ENCODE results near the gene CTIF. TPM values are rescaled to one million over a fixed set of nuclear protein-coding genes. Genes with fewer than 3 reads are reported as not detected.

Gene CTIF
- total and polyA plus RNA-seq, 5 donors = 41.0 to 78.2 (median 48.5) TPM

GRCh38 chr18:48575658-48576456, 37.0 kb downstream of the CTIF start:
- intact Hi-C loops (cut with DNase I) = no loop called here
- no peak for DNase-seq
- no peaks in the 10 kb centered on the region for H3K9me3 ChIP-seq (ENCODE audit: control insufficient read depth, low read length)
- H3K27me3 ChIP-seq (ENCODE audit: control insufficient read depth, insufficient read depth) = no peaks in the 10 kb centered on the region
- peaks cover 5% of the 10 kb centered on the region for H3K4me1 ChIP-seq (ENCODE audit: control insufficient read depth, insufficient read depth, low read length)
- no peak overlapping the region for H3K27ac ChIP-seq (ENCODE audit: low read length)
- no peak overlapping the region for H3K4me3 ChIP-seq (ENCODE audit: low read length)
- 81% methylated on average over 24 of the region's 24 CpGs for WGBS
- ATAC-seq = no peak

- Histone ChIP-seq H3K27me3 (ENCODE audit: control insufficient read depth, insufficient read depth) (no peaks in the 10 kb centered on the region), H3K4me1 (ENCODE audit: control insufficient read depth, insufficient read depth, low read length) (peaks cover 7% of the 10 kb centered on the region), H3K27ac (ENCODE audit: low read length) (no peak overlapping the region), H3K4me3 (ENCODE audit: low read length) (no peak overlapping the region), H3K9me3 (ENCODE audit: control insufficient read depth, low read length) (no peaks in the 10 kb centered on the region)
- ATAC-seq = no peak
- intact Hi-C loops (cut with DNase I) = no loop called here
- DNase-seq = no peak
- 88% methylated on average over 11 of the region's 11 CpGs for WGBS
Observed at GRCh38 chr18:48576457-48576771, 37.6 kb downstream of the CTIF start.

DNA sequence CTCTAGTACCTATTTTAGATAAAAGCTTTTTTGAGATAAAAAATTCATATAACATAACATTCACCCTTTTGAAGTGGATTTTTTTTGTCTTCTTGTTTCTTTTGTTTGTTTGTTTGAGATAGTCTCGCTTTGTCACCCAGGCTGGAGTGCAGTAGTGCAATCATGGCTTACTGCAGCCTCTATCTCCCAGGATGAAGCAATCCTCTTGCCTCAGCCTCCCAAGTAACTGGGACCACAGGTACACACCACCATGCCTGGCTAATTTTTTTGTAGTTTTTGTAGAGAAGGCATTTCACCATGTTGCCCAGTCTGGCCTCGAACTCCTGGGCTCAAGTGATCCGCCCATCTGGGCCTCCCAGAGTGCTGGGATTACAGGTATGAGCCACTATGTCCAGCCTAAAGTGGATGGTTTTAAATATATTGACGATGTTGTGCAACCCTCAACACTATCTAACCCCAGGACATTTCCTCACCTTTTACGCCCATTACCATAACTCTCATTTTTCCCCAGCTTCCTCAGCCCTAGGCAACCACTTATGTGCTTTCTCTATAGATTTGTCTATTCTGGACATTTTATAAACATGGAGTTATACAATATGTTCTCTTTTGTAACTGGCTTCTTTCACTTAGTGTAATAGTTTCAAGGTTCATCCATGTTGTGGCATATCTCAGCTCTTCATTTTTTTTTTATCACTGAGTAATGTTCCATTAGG, 38.8 kb downstream of the CTIF start:
- H3K27me3 ChIP-seq (ENCODE audit: control insufficient read depth, insufficient read depth) = no peaks in the 10 kb centered on the region
- WGBS = 98% methylated on average over 5 of the region's 5 CpGs

DNA sequence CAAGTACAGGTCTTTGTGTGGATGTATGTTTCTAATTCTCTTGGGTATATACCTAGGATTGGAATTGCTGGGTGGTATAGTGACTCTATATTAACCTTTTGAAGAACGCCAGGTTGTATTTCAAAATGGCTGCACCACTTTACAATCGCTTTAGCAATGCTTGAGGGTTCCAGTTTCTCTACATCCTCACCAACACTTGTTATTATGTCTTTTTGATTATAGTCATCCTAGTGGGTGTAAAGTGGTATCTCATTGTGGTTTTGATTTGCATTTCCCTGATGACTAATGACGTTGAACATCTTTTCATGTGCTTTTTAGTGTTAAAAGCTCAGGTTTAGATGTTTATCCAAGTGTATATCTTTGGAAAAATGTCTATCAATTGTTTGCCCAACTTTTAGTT, 39.5 kb downstream of the CTIF start:
- no peak overlapping the region for H3K27ac ChIP-seq (ENCODE audit: low read length)
- ATAC-seq (no peak), DNase-seq (no peak)
- peaks cover 14% of the 10 kb centered on the region for H3K4me1 ChIP-seq (ENCODE audit: control insufficient read depth, insufficient read depth, low read length)
- H3K9me3 ChIP-seq (ENCODE audit: control insufficient read depth, low read length) = no peaks in the 10 kb centered on the region
- no peaks in the 10 kb centered on the region for H3K27me3 ChIP-seq (ENCODE audit: control insufficient read depth, insufficient read depth)
- 95% methylated on average over 3 of the region's 3 CpGs for WGBS
- intact Hi-C loops (cut with DNase I) = no loop called here
- no peak overlapping the region for H3K4me3 ChIP-seq (ENCODE audit: low read length)

More for the DNA sequence above, 38.8 kb downstream of the CTIF start:
- H3K27ac ChIP-seq (ENCODE audit: low read length) = no peak overlapping the region
- ATAC-seq = no peak
- intact Hi-C loops (cut with DNase I) = no loop called here
- H3K4me1 ChIP-seq (ENCODE audit: control insufficient read depth, insufficient read depth, low read length) = peaks cover 14% of the 10 kb centered on the region
- no peaks in the 10 kb centered on the region for H3K9me3 ChIP-seq (ENCODE audit: control insufficient read depth, low read length)
- DNase-seq = no peak
- H3K4me3 ChIP-seq (ENCODE audit: low read length) = no peak overlapping the region

- no peak overlapping the region for H3K27ac ChIP-seq (ENCODE audit: low read length)
- ATAC-seq = no peak
- no peak for DNase-seq
- intact Hi-C loops (cut with DNase I) = no loop called here
- no peaks in the 10 kb centered on the region for H3K27me3 ChIP-seq (ENCODE audit: control insufficient read depth, insufficient read depth)
- 95% methylated on average over 7 of the region's 7 CpGs for WGBS
- no peak overlapping the region for H3K4me3 ChIP-seq (ENCODE audit: low read length)
- peaks cover 21% of the 10 kb centered on the region for H3K4me1 ChIP-seq (ENCODE audit: control insufficient read depth, insufficient read depth, low read length)
- no peaks in the 10 kb centered on the region for H3K9me3 ChIP-seq (ENCODE audit: control insufficient read depth, low read length)
Observed at GRCh38 chr18:48580066-48580465, 41.2 kb downstream of the CTIF start.

GRCh38 chr18:48580782-48581181, 42.0 kb downstream of the CTIF start:
- DNase-seq = peak in 1 of 3 donors; percentile 53
- Histone ChIP-seq H3K9me3 (ENCODE audit: control insufficient read depth, low read length) (no peaks in the 10 kb centered on the region), H3K27me3 (ENCODE audit: control insufficient read depth, insufficient read depth) (no peaks in the 10 kb centered on the region), H3K4me1 (ENCODE audit: control insufficient read depth, insufficient read depth, low read length) (peaks cover 17% of the 10 kb centered on the region), H3K27ac (ENCODE audit: low read length) (peak overlapping the region; percentile 9), H3K4me3 (ENCODE audit: low read length) (no peak overlapping the region)
- intact Hi-C loops (cut with DNase I) = no loop called here
- WGBS = 75% methylated on average over 10 of the region's 10 CpGs
- ATAC-seq = peak; percentile 36 to 56

DNA sequence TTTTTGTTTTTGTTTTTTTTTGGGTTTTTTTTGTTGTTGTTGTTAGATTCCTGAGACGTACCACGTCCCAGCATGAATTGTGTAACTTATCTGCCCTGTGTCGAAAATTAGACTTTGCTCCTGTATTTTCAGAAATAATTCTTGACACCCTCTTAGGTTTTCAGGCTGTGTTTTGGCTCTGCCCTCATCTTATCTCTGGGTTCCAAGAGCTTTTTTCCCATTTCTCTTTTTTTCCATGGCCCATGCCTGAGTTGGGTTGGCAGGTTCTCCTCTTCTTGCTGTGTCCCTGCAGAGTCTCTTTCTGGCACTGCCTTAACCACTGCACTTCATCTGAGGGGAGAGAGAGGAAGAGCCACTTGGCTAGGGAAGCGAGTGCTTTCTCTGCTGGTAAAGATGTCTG, 42.4 kb downstream of the CTIF start:
- intact Hi-C loops (cut with DNase I) = no loop called here
- ATAC-seq (peak; percentile 66 to 73), DNase-seq (no peak)
- WGBS = 53% methylated on average over 4 of the region's 4 CpGs
- Histone ChIP-seq H3K9me3 (ENCODE audit: control insufficient read depth, low read length) (no peaks in the 10 kb centered on the region), H3K4me1 (ENCODE audit: control insufficient read depth, insufficient read depth, low read length) (peaks cover 17% of the 10 kb centered on the region), H3K27ac (ENCODE audit: low read length) (no peak overlapping the region), H3K27me3 (ENCODE audit: control insufficient read depth, insufficient read depth) (no peaks in the 10 kb centered on the region), H3K4me3 (ENCODE audit: low read length) (no peak overlapping the region)

DNA sequence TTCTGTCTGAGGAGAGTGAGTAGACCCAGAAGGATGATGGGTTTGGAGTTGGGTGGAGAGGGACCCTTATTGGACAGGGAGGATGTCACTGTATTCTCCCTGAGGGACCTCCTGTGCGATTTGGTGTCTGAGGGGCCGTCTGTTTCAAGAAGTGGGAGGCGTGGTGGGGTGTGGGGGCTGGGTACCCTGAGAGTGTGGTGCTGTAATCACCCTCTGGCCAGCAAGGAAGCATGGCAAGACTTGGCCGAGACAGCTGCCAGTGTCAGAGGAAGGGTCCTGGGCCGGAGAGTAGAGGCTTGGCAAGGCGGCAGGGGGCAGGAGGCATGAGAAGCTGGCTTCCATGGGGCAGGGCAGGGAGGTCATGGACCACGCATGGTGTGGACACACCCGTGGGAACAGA, 43.1 kb downstream of the CTIF start:
- H3K27me3 ChIP-seq (ENCODE audit: control insufficient read depth, insufficient read depth) = no peaks in the 10 kb centered on the region
- no peak overlapping the region for H3K4me3 ChIP-seq (ENCODE audit: low read length)
- no peaks in the 10 kb centered on the region for H3K9me3 ChIP-seq (ENCODE audit: control insufficient read depth, low read length)
- no peak for ATAC-seq
- peaks cover 17% of the 10 kb centered on the region for H3K4me1 ChIP-seq (ENCODE audit: control insufficient read depth, insufficient read depth, low read length)
- 84% methylated on average over 8 of the region's 8 CpGs for WGBS
- no peak for DNase-seq
- intact Hi-C loops (cut with DNase I) = no loop called here
- no peak overlapping the region for H3K27ac ChIP-seq (ENCODE audit: low read length)

DNA sequence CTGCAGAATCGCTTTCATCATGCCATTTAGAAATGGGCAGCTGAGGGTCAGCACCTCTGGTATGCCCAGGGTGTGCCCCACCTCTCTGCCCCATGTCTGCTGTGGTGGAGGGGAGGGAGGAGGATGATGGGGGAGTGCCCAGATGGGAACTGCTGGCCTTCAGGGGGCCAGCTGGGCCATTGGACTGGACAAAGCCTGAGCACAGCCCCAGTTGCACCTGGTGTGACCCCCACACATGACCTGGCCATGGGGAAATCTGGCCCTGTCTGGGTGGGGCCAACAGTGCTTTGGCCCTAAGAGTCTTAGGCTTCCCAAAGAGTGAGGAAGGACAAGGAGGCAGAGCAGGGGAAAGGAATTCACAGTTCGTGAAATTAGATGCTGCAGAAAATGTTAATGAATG, 44.1 kb downstream of the CTIF start:
- H3K27ac ChIP-seq (ENCODE audit: low read length) = no peak overlapping the region
- DNase-seq (no peak), ATAC-seq (no peak)
- 84% methylated on average over 2 of the region's 2 CpGs for WGBS
- peaks cover 17% of the 10 kb centered on the region for H3K4me1 ChIP-seq (ENCODE audit: control insufficient read depth, insufficient read depth, low read length)
- no peaks in the 10 kb centered on the region for H3K9me3 ChIP-seq (ENCODE audit: control insufficient read depth, low read length)
- intact Hi-C loops (cut with DNase I) = no loop called here
- no peaks in the 10 kb centered on the region for H3K27me3 ChIP-seq (ENCODE audit: control insufficient read depth, insufficient read depth)
- H3K4me3 ChIP-seq (ENCODE audit: low read length) = no peak overlapping the region

DNA sequence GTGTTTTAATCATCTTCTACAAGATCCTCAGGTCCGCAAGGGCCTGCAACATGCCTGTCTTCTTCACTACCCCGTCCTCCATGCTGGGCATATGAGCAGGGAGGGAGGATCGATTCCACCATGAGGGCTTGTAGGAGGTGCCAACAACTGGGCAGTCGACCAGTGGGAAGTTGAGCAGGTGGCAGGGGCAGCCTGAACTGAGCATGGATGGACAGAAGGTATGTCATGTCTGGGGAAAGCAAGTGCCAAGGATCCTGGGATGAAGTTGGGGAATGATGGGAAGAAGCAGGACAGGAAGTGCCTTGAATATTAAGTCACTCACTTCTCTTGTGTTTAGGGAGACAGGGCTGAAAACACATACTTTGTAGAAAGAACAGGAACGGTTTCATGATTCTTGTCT, 44.7 kb downstream of the CTIF start:
- 69% methylated on average over 5 of the region's 5 CpGs for WGBS
- H3K27ac ChIP-seq (ENCODE audit: low read length) = no peak overlapping the region
- no peaks in the 10 kb centered on the region for H3K9me3 ChIP-seq (ENCODE audit: control insufficient read depth, low read length)
- no peaks in the 10 kb centered on the region for H3K27me3 ChIP-seq (ENCODE audit: control insufficient read depth, insufficient read depth)
- H3K4me3 ChIP-seq (ENCODE audit: low read length) = no peak overlapping the region
- no peak for DNase-seq
- intact Hi-C loops (cut with DNase I) = no loop called here
- no peak for ATAC-seq
- peaks cover 17% of the 10 kb centered on the region for H3K4me1 ChIP-seq (ENCODE audit: control insufficient read depth, insufficient read depth, low read length)

DNA sequence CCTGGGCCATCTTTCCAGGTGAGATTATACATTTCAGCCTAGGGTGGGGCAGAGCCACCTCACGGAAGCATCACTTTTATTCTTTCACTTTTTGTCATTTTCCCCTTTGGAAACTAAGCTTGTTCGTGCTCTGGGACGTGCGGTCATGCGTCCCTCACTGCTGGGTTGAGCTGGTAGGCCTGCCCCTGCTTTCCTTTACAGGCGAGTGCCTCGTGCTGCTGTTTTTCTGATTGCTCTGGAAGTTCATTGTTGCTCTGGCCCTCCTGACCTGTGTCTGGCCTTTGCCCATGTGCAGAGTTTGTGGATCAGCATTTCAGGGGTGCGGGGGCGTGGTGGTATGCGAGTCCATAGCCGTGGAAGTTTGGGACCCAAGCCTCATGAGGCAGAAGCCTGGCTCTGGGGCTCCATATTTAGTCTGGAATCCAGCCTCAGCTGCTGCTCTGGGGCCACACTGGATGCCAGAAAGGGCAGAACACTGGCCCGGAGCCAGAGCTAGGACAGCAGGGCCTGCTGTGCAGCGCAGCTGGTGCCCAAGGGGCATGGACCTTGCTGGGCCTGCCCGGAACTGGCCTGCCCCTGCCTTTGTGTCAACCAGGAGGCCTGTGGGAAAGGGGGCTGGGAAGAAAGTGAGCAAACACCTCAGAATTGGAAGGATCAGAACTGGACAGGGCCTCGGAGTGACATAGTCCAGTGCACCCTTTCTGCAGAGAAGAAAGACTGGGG, 51.1 kb downstream of the CTIF start:
- intact Hi-C loops (cut with DNase I) = no loop called here
- no peak overlapping the region for H3K4me3 ChIP-seq (ENCODE audit: low read length)
- peaks cover 10% of the 10 kb centered on the region for H3K4me1 ChIP-seq (ENCODE audit: control insufficient read depth, insufficient read depth, low read length)
- H3K9me3 ChIP-seq (ENCODE audit: control insufficient read depth, low read length) = no peaks in the 10 kb centered on the region
- ATAC-seq (peak; percentile 62 to 68), DNase-seq (peak; percentile 76 to 86 (median 80))
- peak overlapping the region; percentile 73 for H3K27ac ChIP-seq (ENCODE audit: low read length)
- 66% methylated on average over 15 of the region's 15 CpGs for WGBS
- H3K27me3 ChIP-seq (ENCODE audit: control insufficient read depth, insufficient read depth) = no peaks in the 10 kb centered on the region
